Right renal cortex interstitium (tissue), 3 donors: ENCODE measurements around the gene IQGAP3. TPM values are rescaled to one million over a fixed set of nuclear protein-coding genes. Genes with fewer than 3 reads are reported as not detected.
"Not testable (repeated sequence)": the region's sequence is repeated elsewhere in the genome, so short reads cannot be mapped to it uniquely, and the experiment has no call there.

ENCODE experiments used
- DNase-seq, 3 donors: peaks; one replicate each; pipeline ENCODE4 v3.0.0-alpha.2; 2013; ENCODE audit warnings: low read depth in 3 of 3, low spot score in 2 of 3
- polyA plus RNA-seq, 3 donors: library from polyadenylated mRNA; unstranded; fragments of 120-200 nt; gene quantifications; one replicate each; pipeline ENCODE4 v1.2.1, GENCODE V29; 2013; ENCODE audit not compliant: insufficient read length in 3 of 3

The IQGAP3 gene
- polyA plus RNA-seq, 3 donors = 9.7 to 11.7 (median 11.3) TPM

DNA sequence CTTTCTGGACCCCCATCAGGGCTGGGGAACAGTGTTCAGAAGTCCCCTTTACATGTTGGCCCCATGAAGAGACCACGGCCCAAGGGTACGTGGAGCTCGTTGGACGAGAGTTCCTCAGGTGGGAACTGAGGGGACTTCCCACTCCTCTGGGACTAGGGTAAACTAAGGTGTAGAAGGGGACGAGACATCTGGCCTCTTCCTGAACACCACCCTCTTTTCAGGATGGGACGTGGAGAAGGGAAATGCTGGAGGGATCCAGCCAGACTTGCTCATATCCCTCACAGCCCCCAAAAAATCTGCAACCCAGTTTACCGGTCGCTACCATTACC, 21.3 kb upstream of the IQGAP3 start:
- no peak for DNase-seq

DNA sequence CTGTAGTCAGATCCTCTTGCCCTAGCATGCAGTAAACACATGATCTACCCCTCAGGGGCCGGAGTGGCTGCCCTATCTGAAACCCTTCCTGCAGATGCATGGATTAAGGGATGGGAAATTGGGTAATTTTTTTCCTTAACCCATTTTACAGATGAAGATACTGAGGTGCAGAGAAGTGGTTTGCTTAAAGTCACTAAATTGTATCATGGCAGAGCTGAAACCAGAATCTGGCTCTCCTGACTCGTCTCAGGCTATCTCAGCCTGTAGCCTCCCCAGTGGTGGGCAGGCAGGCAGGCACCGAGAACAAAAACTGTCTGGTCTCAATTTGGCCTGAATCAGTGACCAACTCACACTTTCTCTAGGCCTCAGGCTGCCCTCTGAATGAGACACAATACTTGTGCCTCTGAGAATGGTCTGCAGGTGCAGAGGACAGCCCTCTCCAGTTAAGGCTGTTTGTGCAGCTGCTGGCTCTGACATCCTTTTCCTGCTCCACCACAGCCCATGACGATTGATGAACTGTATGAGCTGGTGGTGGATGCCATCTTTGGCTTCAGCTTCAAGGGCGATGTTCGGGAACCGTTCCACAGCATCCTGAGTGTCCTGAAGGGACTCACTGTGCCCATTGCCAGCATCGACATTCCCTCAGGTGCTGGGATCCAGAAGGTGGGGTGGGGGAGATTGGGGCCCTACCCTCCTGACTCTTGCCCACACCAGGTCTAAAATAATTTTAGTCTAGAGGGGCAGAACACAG, 20.7 kb upstream of the IQGAP3 start:
- no peak for DNase-seq

- DNase-seq = no peak
These were observed 20.0 kb upstream of the IQGAP3 start for GRCh38 chr1:156592158-156592909.

DNA sequence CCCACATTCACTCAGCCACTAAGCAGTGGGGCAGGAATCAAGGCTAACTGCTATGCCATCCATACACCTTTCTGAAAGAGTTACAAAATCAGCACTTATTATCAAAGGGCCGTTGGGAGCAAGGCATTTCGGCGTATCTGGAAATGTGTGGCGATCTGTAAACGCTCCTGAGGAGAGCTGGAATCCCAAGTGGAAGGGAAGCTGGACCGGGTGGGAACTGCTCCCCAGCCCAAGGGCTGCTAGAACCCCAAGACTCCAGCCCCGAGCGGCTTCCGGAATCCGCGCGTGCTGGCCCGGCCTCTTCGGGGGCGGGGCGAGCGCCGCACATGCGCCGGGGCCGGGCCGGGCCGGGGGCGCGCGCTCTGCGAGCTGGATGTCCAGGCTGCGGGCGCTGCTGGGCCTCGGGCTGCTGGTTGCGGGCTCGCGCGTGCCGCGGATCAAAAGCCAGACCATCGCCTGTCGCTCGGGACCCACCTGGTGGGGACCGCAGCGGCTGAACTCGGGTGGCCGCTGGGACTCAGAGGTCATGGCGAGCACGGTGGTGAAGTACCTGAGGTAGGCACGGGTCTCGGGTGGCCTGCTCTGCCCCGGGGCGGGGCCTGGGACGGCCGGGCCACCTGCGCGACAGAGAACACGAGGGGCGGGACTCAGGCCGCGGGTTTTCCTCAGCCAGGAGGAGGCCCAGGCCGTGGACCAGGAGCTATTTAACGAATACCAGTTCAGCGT, 19.2 kb upstream of the IQGAP3 start, which contains the start of gene NAXE:
Gene NAXE, plus strand, starts transcription at position 345 of the 726 bp plus-strand sequence. Its CDS starts 29 bp downstream, at position 374.
- DNase-seq = no peak

GRCh38 chr1:156591181-156591431, 18.7 kb upstream of the IQGAP3 start:
- DNase-seq = no peak

- no peak for DNase-seq
These were observed 18.2 kb upstream of the IQGAP3 start for GRCh38 chr1:156590326-156591180.

GRCh38 chr1:156589546-156589945, 17.2 kb upstream of the IQGAP3 start:
- DNase-seq = no peak

- DNase-seq = not testable (repeated sequence)
These were observed 15.6 kb upstream of the IQGAP3 start for GRCh38 chr1:156587927-156588326.

GRCh38 chr1:156586892-156587477, 14.6 kb upstream of the IQGAP3 start:
- DNase-seq = no peak

GRCh38 chr1:156586323-156586722, 14.0 kb upstream of the IQGAP3 start:
- DNase-seq = no peak

- DNase-seq = no peak
These were observed 12.4 kb upstream of the IQGAP3 start for GRCh38 chr1:156584813-156585212.

DNA sequence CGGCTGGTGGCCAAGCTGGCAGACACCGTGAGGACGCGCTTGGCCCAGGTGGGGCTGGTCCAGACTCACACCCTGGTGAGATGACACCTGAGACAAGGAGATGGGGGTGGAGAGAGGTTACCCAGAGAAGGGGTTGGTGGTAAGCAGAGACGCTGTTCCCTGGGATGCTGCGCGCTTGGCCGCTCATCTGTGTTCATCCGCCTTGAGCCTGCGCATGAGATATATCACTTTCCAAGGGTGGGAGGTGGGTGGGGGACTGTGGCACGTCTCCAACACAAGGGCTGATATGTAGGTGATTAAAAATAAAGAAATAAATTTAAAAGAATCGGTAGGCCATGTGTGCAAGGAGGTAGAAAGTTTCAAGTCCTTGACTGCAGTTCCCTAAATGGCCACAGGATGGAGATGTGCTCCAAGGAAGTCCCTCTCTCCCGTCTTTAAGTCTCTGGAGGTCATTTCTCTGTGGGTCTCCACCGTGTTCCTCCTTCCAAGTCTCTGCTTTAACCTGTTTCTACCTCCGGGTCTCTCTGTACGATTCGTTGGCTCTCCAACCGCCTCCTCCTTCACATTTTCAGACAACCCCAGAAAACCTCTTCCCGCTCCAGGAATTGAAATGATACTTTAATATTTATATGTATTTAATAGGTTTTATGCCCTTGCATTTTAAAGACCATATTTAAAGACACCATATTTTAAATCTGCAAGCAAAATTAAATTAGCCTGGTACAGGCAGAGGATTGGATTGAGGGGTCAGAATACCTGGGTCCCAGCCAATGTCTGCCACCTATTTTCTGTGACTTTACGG, 11.7 kb upstream of the IQGAP3 start:
- DNase-seq = peak in 1 of 3 donors; percentile 73

DNA sequence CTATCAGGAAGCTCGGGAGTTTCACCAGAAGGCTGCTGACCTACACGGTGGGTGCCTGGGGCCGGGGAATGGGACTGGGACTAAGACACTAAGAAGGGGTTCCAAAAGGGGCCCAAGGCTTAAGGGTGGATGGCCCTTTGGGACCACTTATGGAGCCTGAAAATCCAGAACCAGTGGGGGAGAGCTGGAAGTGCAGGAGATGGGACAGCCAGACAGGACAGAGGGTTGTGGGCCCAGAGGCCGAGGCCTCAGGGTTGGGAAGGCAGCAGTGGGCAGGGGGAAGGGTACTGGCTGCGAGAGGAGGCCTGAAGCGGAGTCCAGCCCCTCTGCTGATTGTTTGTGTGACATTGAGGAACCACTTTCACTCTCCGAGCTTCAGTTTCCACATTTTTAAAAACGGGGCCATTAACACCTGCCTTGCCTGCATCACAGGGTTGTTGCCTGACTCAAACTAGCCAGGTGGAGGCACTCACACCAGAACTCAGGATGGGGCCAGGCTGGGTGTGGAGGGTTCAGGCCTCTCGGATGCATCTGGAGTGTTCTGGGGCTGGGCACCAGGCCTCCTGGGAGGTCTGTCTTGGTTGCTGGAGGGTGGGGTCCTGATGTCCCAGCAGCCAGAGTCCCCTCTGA, 10.1 kb upstream of the IQGAP3 start:
- DNase-seq = no peak

- DNase-seq = no peak
These were observed 9.5 kb upstream of the IQGAP3 start for GRCh38 chr1:156581661-156582387.

DNA sequence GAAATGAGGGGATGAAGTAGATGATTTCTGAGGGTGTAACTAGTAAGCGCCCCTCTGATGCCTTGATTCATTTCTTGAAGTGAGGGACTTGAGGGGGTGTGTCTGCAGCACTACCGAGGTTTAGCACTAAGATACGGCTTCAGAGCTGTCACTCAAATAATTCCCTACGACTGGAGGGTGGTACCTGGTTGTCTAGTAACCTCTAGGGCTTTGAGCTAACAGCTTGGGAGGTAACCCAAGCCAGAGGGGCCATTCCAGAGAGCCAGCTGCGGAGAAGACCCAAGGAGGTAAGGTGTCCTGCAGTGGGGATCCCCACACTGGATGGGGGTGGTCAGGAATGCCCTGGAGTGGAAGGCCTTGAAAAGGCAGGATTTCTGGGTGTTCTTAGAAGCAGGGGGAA, 7.1 kb upstream of the IQGAP3 start, which contains the start of gene TTC24:
Gene TTC24, plus strand, starts transcription at position 252 of the 400 bp plus-strand sequence. CDS start 1,642 bp downstream, outside the sequence.
- no peak for DNase-seq

DNA sequence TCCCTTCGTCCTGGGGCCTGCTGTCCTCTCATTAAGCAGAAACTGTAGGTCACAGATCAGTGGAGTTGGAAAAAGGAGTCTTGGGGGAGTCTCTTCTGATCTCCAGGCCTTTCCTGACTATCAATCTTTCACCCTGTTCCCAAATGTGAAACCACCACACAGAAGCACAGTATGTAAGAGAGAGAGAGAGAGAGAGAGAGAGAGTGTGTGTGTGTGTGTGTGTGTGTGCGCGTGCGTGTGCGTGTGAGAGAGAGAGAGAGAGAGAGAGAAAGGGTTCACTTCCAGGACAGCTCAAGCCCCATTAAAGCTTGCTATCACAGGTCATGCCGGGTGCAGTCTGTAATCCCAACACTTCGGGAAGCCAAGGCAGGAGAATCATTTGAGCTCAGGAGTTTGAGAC, 5.7 kb upstream of the IQGAP3 start:
- DNase-seq = no peak

- DNase-seq = no peak
These were observed 5.2 kb upstream of the IQGAP3 start for GRCh38 chr1:156577550-156577949.

GRCh38 chr1:156574039-156574633, 1.8 kb upstream of the IQGAP3 start:
- DNase-seq = no peak
